ENCODE data around the gene HNRNPK.

Gene HNRNPK

GRCh38 chr9:83979812-83980394, at the start of gene HNRNPK:
Gene HNRNPK, minus strand, starts transcription at chr9:83980215. Its CDS starts 1,963 bp downstream, at chr9:83978252.
- no peak for TF ChIP-seq CTCF (IDR thresholded peaks at IDR 0.05; ENCODE audit: borderline replicate concordance, insufficient read depth, low read depth, low read length)
- peak within 1 kb of the TSS; percentile 98 for H3K4me3 ChIP-seq (ENCODE audit: low read depth, low read length)

- TF ChIP-seq CTCF (IDR thresholded peaks at IDR 0.05; ENCODE audit: borderline replicate concordance, insufficient read depth, low read depth, low read length) = no peak
Observed at GRCh38 chr9:84027201-84027600, 47.2 kb upstream of the HNRNPK start.

GRCh38 chr9:84024041-84024575, 44.1 kb upstream of the HNRNPK start:
- H3K4me3 ChIP-seq (ENCODE audit: low read depth, low read length) = no peak overlapping the region

More at GRCh38 chr9:84027201-84027600, 47.2 kb upstream of the HNRNPK start:
- no peak overlapping the region for H3K4me3 ChIP-seq (ENCODE audit: low read depth, low read length)

GRCh38 chr9:84007662-84008061, 27.6 kb upstream of the HNRNPK start:
- TF ChIP-seq CTCF (IDR thresholded peaks at IDR 0.05; ENCODE audit: borderline replicate concordance, insufficient read depth, low read depth, low read length) = no peak
- no peak overlapping the region for H3K4me3 ChIP-seq (ENCODE audit: low read depth, low read length)

More at GRCh38 chr9:84024041-84024575, 44.1 kb upstream of the HNRNPK start:
- TF ChIP-seq CTCF (IDR thresholded peaks at IDR 0.05; ENCODE audit: borderline replicate concordance, insufficient read depth, low read depth, low read length) = no peak

- H3K4me3 ChIP-seq (ENCODE audit: low read depth, low read length) = no peak overlapping the region
- TF ChIP-seq CTCF (IDR thresholded peaks at IDR 0.05; ENCODE audit: borderline replicate concordance, insufficient read depth, low read depth, low read length) = no peak
Observed at GRCh38 chr9:84003246-84003645, 23.2 kb upstream of the HNRNPK start.

- H3K4me3 ChIP-seq (ENCODE audit: low read depth, low read length) = no peak overlapping the region
- TF ChIP-seq CTCF (IDR thresholded peaks at IDR 0.05; ENCODE audit: borderline replicate concordance, insufficient read depth, low read depth, low read length) = no peak
Observed at GRCh38 chr9:84002344-84002743, 22.3 kb upstream of the HNRNPK start.

- H3K4me3 ChIP-seq (ENCODE audit: low read depth, low read length) = no peak overlapping the region
Observed at GRCh38 chr9:84001621-84002020, 21.6 kb upstream of the HNRNPK start.

More at GRCh38 chr9:84001621-84002020, 21.6 kb upstream of the HNRNPK start:
- TF ChIP-seq CTCF (IDR thresholded peaks at IDR 0.05; ENCODE audit: borderline replicate concordance, insufficient read depth, low read depth, low read length) = no peak

Measured in GM12875 (cell line).